Measurements from ENCODE around the gene XPC. TPM values are rescaled to one million over a fixed set of nuclear protein-coding genes. Genes with fewer than 3 reads are reported as not detected.

XPC gene
- total RNA-seq, 1 experiment from 2014 or later: 34.9 TPM

DNA sequence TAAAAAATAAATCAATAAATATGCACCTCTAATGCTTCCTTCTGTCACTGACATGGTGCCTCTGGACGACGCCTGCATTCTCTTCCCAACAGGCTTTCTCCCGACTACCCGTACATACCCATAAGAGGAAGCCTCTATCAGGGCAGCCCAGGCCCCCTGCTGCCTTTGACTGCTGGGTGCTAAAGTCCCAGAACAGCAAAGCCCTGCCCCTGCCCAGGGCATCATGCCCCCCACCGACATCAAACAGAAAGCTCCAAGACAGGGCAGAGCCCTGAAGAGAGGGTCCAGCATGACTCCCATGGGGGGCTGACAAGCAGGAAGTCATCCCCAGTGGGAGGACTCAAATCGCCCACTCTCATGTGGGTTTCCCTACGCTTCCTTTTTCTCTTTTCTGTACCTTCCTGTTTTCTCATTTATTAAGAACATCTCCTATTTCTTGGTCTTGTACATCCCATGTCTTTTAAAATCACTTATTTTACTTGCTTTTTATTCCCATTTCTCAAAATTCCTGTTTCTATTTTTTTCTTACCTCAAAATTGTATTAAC lies 23.4 kb downstream of the XPC start:
- POLR2A ChIA-PET: no interaction called here
- Mint-ChIP-seq H3K4me1 (no peaks in the 10 kb centered on the region; the same call in 1 of the 2 replicates), H3K9me3 (no peaks in the 10 kb centered on the region), H3K36me3 (peaks cover 46% of the 10 kb centered on the region), H3K27me3 (ENCODE audit: low read depth) (no peaks in the 10 kb centered on the region), H3K27ac (no peak overlapping the region), H3K4me3 (no peak overlapping the region)
- ATAC-seq (no peak), DNase-seq (ENCODE audit: low spot score) (no peak)
- peak; percentile 25; the same call in 1 of the 2 replicates for TF ChIP-seq ZNF423 (CRISPR knock-in tag; IDR thresholded peaks at IDR 0.05)
- TF ChIP-seq NR3C1 (CRISPR knock-in tag; conservative IDR thresholded peaks at IDR 0.05; ENCODE audit: low read depth): no peak
- CTCF ChIA-PET: interaction anchor here (0.9 kb wide), 1 partner anchor 10 kb away, joined by 4 read pairs; no protein-coding TSS in a partner anchor

DNA sequence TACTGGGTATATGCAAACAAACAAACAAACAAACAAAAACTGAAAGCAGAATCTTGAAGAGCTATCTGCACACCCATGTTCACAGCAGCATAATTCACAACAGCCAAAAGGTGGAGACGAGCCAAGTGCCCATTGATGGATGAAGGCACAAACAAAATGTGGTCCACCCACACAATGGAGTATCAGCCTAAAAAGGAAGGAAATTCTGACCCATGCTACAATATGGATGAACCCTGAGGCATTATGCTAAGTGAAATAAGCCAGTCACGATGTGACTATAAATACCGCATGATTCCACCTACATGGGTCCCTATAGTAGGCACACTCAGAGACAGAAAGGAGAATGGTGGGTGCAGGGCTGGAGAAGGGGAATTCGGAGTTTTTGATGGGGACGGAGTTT lies 24.1 kb downstream of the XPC start:
- no peaks in the 10 kb centered on the region; the same call in 1 of the 2 replicates for H3K4me1 Mint-ChIP-seq
- H3K27ac Mint-ChIP-seq: no peak overlapping the region
- ChIA-PET CTCF (interaction anchor here (1.6 to 2.3 kb wide), 2 partner anchors 62 to 258 kb away, joined by 5 to 10 read pairs; no protein-coding TSS in a partner anchor), POLR2A (no interaction called here)
- no peak overlapping the region for H3K4me3 Mint-ChIP-seq
- no peak for DNase-seq (ENCODE audit: low spot score)
- peaks cover 40% of the 10 kb centered on the region for H3K36me3 Mint-ChIP-seq
- no peaks in the 10 kb centered on the region for H3K27me3 Mint-ChIP-seq (ENCODE audit: low read depth)
- no peaks in the 10 kb centered on the region for H3K9me3 Mint-ChIP-seq
- TF ChIP-seq MXD4 (CRISPR knock-in tag; IDR thresholded peaks at IDR 0.05; ENCODE audit: borderline replicate concordance) (no peak), NR3C1 (CRISPR knock-in tag; conservative IDR thresholded peaks at IDR 0.05; ENCODE audit: low read depth) (no peak), NFATC4 (CRISPR knock-in tag; IDR thresholded peaks at IDR 0.05) (no peak), MYBL2 (CRISPR knock-in tag; IDR thresholded peaks at IDR 0.05) (no peak), JAZF1 (CRISPR knock-in tag; IDR thresholded peaks at IDR 0.05) (no peak), ELF4 (CRISPR knock-in tag; IDR thresholded peaks at IDR 0.05; ENCODE audit: low read depth) (no peak), ZNF138 (CRISPR knock-in tag; conservative IDR thresholded peaks at IDR 0.05) (no peak), ZBTB21 (CRISPR knock-in tag; IDR thresholded peaks at IDR 0.05; ENCODE audit: borderline replicate concordance) (no peak), ZNF671 (CRISPR knock-in tag; IDR thresholded peaks at IDR 0.05) (no peak), NFE2L1 (CRISPR knock-in tag; IDR thresholded peaks at IDR 0.05) (no peak), FOXJ3 (CRISPR knock-in tag; IDR thresholded peaks at IDR 0.05; ENCODE audit: borderline replicate concordance) (no peak)
- TF ChIP-seq, protein P1, sequence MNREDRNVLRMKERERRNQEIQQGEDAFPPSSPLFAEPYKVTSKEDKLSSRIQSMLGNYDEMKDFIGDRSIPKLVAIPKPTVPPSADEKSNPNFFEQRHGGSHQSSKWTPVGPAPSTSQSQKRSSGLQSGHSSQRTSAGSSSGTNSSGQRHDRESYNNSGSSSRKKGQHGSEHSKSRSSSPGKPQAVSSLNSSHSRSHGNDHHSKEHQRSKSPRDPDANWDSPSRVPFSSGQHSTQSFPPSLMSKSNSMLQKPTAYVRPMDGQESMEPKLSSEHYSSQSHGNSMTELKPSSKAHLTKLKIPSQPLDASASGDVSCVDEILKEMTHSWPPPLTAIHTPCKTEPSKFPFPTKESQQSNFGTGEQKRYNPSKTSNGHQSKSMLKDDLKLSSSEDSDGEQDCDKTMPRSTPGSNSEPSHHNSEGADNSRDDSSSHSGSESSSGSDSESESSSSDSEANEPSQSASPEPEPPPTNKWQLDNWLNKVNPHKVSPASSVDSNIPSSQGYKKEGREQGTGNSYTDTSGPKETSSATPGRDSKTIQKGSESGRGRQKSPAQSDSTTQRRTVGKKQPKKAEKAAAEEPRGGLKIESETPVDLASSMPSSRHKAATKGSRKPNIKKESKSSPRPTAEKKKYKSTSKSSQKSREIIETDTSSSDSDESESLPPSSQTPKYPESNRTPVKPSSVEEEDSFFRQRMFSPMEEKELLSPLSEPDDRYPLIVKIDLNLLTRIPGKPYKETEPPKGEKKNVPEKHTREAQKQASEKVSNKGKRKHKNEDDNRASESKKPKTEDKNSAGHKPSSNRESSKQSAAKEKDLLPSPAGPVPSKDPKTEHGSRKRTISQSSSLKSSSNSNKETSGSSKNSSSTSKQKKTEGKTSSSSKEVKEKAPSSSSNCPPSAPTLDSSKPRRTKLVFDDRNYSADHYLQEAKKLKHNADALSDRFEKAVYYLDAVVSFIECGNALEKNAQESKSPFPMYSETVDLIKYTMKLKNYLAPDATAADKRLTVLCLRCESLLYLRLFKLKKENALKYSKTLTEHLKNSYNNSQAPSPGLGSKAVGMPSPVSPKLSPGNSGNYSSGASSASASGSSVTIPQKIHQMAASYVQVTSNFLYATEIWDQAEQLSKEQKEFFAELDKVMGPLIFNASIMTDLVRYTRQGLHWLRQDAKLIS (CRISPR knock-in tag; IDR thresholded peaks at IDR 0.05; ENCODE audit: borderline replicate concordance): no peak
- TF ChIP-seq, protein P2, sequence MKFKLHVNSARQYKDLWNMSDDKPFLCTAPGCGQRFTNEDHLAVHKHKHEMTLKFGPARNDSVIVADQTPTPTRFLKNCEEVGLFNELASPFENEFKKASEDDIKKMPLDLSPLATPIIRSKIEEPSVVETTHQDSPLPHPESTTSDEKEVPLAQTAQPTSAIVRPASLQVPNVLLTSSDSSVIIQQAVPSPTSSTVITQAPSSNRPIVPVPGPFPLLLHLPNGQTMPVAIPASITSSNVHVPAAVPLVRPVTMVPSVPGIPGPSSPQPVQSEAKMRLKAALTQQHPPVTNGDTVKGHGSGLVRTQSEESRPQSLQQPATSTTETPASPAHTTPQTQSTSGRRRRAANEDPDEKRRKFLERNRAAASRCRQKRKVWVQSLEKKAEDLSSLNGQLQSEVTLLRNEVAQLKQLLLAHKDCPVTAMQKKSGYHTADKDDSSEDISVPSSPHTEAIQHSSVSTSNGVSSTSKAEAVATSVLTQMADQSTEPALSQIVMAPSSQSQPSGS (CRISPR knock-in tag; IDR thresholded peaks at IDR 0.05; ENCODE audit: borderline replicate concordance, low read depth): no peak
- TF ChIP-seq, protein P3, sequence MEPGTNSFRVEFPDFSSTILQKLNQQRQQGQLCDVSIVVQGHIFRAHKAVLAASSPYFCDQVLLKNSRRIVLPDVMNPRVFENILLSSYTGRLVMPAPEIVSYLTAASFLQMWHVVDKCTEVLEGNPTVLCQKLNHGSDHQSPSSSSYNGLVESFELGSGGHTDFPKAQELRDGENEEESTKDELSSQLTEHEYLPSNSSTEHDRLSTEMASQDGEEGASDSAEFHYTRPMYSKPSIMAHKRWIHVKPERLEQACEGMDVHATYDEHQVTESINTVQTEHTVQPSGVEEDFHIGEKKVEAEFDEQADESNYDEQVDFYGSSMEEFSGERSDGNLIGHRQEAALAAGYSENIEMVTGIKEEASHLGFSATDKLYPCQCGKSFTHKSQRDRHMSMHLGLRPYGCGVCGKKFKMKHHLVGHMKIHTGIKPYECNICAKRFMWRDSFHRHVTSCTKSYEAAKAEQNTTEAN (CRISPR knock-in tag; IDR thresholded peaks at IDR 0.05): no peak
- TF ChIP-seq, protein P4, sequence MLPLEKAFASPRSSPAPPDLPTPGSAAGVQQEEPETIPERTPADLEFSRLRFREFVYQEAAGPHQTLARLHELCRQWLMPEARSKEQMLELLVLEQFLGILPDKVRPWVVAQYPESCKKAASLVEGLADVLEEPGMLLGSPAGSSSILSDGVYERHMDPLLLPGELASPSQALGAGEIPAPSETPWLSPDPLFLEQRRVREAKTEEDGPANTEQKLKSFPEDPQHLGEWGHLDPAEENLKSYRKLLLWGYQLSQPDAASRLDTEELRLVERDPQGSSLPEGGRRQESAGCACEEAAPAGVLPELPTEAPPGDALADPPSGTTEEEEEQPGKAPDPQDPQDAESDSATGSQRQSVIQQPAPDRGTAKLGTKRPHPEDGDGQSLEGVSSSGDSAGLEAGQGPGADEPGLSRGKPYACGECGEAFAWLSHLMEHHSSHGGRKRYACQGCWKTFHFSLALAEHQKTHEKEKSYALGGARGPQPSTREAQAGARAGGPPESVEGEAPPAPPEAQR (CRISPR knock-in tag; IDR thresholded peaks at IDR 0.05): no peak
- TF ChIP-seq, protein P5, sequence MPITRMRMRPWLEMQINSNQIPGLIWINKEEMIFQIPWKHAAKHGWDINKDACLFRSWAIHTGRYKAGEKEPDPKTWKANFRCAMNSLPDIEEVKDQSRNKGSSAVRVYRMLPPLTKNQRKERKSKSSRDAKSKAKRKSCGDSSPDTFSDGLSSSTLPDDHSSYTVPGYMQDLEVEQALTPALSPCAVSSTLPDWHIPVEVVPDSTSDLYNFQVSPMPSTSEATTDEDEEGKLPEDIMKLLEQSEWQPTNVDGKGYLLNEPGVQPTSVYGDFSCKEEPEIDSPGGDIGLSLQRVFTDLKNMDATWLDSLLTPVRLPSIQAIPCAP (CRISPR knock-in tag; IDR thresholded peaks at IDR 0.05): no peak
- TF ChIP-seq, protein P6, sequence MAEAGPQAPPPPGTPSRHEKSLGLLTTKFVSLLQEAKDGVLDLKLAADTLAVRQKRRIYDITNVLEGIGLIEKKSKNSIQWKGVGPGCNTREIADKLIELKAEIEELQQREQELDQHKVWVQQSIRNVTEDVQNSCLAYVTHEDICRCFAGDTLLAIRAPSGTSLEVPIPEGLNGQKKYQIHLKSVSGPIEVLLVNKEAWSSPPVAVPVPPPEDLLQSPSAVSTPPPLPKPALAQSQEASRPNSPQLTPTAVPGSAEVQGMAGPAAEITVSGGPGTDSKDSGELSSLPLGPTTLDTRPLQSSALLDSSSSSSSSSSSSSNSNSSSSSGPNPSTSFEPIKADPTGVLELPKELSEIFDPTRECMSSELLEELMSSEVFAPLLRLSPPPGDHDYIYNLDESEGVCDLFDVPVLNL (CRISPR knock-in tag; IDR thresholded peaks at IDR 0.05; ENCODE audit: borderline replicate concordance, low read depth): no peak
- no peak for ATAC-seq

All from WTC11 (cell line).